Left renal pelvis (tissue), 4 donors: ENCODE data around the gene GP1BB. TPM values are rescaled to one million over a fixed set of nuclear protein-coding genes. Genes with fewer than 3 reads are reported as not detected.

Experiments
- DNase-seq, 4 donors: peaks; one replicate each; pipeline ENCODE4 v3.0.0-alpha.2; 2013; ENCODE audit warnings: low read depth in 4 of 4, low spot score in 3 of 4
- polyA plus RNA-seq, 4 donors: library from polyadenylated mRNA; unstranded; fragments of 120-200 nt; gene quantifications; one replicate each; pipeline ENCODE4 v1.2.1, GENCODE V29; 2013; ENCODE audit not compliant: insufficient read length in 4 of 4

Gene GP1BB
- polyA plus RNA-seq, 4 donors, result 1.6 to 6.1 (median 4.3) TPM

GRCh38 chr22:19739911-19740449 lies 16.6 kb downstream of the GP1BB start:
- no peak for DNase-seq

GRCh38 chr22:19740586-19740985 lies 17.2 kb downstream of the GP1BB start:
- no peak for DNase-seq

DNA sequence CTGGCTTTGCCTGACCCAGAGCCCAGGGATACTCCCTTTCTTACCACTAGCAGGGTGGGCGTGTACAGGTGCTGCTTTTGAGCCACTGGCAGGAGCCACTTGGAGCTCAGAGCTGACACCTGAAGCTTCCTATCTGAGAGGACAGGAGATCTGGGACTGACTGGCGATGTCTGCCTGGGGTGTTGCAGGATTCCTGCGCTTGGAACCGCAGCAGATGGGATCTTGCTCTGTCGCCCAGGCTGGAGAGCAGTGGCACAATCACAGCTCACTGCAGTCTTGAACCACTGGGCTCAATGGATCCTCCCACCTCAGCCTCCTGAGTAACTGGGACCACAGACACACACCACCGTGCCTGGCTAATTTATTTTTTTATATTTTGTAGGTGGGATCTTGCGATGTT lies 17.7 kb downstream of the GP1BB start:
- no peak for DNase-seq

GRCh38 chr22:19742160-19743066 lies 19.1 kb downstream of the GP1BB start:
- no peak for DNase-seq

- DNase-seq, result no peak
Measured at GRCh38 chr22:19743081-19743480, 19.7 kb downstream of the GP1BB start.

DNA sequence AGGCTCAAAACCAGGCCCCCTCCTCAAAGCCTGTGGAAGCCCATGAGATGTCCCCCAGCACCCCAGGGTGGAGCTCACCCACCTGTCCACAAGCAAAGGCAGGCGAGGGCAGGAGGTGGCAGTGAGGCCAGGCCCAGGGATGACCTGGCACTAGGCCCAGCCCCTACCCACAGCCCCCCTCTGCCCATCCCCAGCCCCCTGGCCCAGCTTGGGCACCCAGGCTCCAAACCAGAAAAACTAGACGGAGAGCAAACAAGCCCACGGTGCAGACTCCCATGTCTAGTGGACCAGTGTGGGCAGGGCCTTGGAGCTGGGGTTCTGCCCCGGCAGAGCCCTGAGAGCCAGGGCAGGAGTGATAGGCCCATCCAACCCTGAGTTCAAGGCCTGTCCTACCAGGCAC lies 20.3 kb downstream of the GP1BB start:
- DNase-seq, result no peak

GRCh38 chr22:19744350-19745006 lies 21.1 kb downstream of the GP1BB start:
- no peak for DNase-seq

GRCh38 chr22:19745155-19746101 lies 22.1 kb downstream of the GP1BB start:
- no peak for DNase-seq

DNA sequence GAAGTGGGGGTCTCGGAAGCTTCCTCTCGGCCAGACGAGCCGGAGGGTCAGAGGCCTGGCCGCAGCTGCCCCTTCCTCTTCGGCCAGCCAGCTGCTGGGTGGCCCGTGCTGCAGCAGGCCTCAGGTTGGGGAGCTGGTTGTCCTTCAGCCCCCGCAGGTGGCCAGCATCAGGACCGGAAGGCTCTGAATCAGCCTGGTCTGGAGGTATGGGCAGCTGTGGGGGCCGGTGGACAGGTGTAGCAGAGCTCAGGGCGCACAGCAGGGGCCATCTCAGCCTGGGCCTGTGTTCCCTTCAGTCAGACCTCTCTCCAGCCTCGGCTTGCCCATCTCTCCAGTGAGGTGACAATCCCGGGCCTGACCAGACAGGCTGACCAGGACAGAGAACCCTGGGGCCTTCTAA lies 23.4 kb downstream of the GP1BB start:
- no peak for DNase-seq

DNA sequence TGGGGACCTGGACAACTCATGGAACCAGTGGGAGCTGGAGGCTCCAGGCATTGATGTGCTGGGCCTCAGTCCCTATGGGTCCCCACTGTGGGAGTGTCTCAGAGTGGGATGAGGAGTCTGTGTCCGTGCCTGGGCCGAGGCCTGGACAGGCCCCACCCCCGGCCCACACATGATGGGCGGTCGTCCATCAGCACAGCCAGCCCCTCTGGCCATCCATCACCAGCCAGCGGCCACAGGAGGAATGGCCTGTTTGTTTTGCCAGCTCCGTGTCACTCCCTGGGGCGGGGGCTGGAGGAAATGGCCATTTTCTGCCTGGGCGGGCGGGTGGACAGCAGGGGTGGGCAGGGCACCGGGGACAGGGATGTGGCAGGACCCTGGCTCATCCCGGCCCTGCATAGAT lies 24.2 kb downstream of the GP1BB start:
- no peak for DNase-seq

- no peak for DNase-seq
Measured at GRCh38 chr22:19748139-19748538, 24.8 kb downstream of the GP1BB start.

- DNase-seq, result no peak
Measured at GRCh38 chr22:19748991-19749664, 25.8 kb downstream of the GP1BB start.

- no peak for DNase-seq
Measured at GRCh38 chr22:19749876-19750275, 26.5 kb downstream of the GP1BB start.

DNA sequence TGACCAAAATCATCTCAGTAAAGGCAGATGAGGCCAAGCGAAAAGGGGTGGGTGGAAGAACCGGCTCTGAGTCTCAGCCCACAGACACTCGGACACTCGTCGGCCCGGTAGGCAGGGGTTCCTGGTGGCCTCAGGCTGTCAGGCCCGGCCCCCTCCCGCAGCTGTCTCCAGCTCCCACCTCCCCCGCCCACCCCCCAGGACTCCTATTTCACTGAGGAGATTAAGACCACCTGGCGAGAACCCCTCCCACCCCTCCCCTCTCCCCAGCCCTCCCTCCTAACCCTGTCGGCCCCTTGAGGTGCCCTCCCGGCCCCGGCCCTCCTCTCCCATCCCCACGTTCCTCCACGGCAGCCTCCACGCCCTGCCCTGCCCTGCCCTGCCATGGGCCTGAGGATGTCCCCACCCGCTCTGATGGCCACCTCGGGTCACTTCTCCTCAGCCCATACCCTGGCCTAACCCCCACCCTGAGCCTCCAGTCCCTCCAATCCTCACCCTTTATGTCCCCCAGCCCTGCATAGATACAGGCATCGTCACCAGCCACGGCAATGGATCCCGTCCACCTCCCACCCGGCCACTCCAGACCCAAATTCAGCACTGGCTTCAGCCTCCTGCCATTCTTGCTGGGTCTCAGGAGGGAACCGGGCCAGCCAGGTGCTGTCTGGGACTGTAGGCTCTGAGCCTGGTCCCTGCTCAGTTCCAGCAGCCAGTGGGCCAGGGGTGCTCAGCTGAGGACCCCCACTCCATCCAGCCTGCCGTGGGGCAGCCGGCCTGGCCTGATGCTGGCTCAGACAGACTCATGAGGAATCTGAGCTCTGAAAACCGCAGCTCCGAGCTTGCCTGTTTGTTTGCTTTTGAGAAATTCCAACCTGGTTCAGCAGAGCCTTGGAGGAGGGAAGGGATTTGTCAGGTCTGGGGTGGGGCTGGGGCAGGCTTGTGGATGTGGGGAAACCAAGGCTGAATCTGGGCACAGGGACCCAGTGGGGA lies 27.5 kb downstream of the GP1BB start:
- no peak for DNase-seq

GRCh38 chr22:19751497-19752245 lies 28.3 kb downstream of the GP1BB start:
- DNase-seq, result no peak

DNA sequence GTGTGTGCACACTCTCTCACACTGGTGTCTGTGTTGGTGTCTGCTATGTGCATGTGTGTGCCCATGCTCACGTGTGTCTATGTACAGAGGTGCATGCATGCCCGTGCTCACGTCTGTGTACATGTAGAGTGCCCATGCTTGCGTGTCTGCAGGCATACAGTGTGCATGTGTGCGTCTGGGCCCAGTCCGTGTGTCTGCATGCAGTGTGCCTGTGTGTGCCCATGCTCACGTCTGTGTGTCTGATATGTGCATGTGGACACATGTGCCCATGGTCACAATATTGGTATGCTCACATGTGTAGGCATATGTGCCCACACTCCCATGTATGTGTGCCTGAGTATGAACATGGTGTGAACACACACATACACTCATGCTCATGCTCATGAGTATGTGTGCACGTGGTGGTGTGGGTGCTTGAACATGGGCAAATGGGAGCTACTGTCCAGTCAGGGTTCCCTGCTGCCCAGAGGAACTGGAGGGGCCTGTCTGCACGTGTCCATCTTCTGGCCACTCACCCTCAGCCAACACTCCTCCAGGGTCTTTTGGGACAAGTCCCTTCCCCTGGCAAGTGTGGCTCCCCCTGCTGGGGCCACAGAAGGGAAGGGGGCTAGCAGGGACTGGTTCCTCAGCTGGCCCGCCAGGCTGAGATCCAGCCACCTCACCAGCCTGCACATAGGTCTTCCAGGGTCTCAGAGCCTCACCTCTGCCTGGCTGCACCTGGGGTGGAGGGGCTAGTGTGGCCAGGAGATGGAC lies 29.9 kb downstream of the GP1BB start:
- no peak for DNase-seq

GRCh38 chr22:19753996-19754700 lies 30.8 kb downstream of the GP1BB start:
- no peak for DNase-seq
